H1 (cell line): ENCODE results near the gene ARL3. TPM values are rescaled to one million over a fixed set of nuclear protein-coding genes. Genes with fewer than 3 reads are reported as not detected.

Experiments used
- CTCF ChIA-PET: fragments of 300-600 bp; sonication (Branson Sonifier 250); formaldehyde crosslinking; loops from one replicate; lab custom pipeline; 2021; ENCODE audit not compliant: partially characterized antibody; lab: Charles Lee
- POLR2A ChIA-PET: fragments of 300-600 bp; sonication (Branson Sonifier 250); formaldehyde crosslinking; loops from one replicate; lab custom pipeline; 2021; ENCODE audit warnings: inconsistent platforms; ENCODE audit not compliant: partially characterized antibody; lab: Charles Lee
- DNase-seq, 2 experiments: peaks; one replicate each; pipeline versions ENCODE4 v3.0.0 to v3.0.0-alpha.2; 2010 to 2022; ENCODE audit warnings: low spot score in 2 of 2, low read depth in 1 of 2, mixed read lengths in 1 of 2
- FAIRE-seq: peaks from 2 replicates; lab custom pipeline; 2011; peaks lifted over from hg19 to GRCh38; lab: Jason Lieb, UNC
- H2AFZ ChIP-seq: 2 replicates; pipeline ENCODE4 v1.8.1; 2012; ENCODE audit warnings: low read length, inconsistent platforms
- H2AK5ac ChIP-seq: 2 replicates; pipeline ENCODE4 v1.6.1; 2013; ENCODE audit warnings: low read depth, low read length
- H2BK120ac ChIP-seq: replicated peaks from 2 replicates; pipeline ENCODE3; 2013; ENCODE audit warnings: low read depth, low read length, inconsistent platforms
- H2BK12ac ChIP-seq: 2 replicates; pipeline ENCODE4 v1.6.1; 2013; ENCODE audit warnings: low read depth, low read length
- H2BK15ac ChIP-seq: 2 replicates; pipeline ENCODE4 v1.6.1; 2013; ENCODE audit warnings: low read length
- H2BK20ac ChIP-seq: 2 replicates; pipeline ENCODE4 v1.6.1; 2013; ENCODE audit warnings: low read length
- H2BK5ac ChIP-seq: 2 replicates; pipeline ENCODE4 v1.6.1; 2013; ENCODE audit warnings: low read depth, low read length
- H3K14ac ChIP-seq: 2 replicates; pipeline ENCODE4 v1.6.1; 2013; ENCODE audit warnings: inconsistent platforms; ENCODE audit not compliant: insufficient read length
- H3K18ac ChIP-seq: 2 replicates; pipeline ENCODE4 v1.6.1; 2013; ENCODE audit warnings: low read length; ENCODE audit errors: extremely low read depth
- H3K23ac ChIP-seq: 2 replicates; pipeline ENCODE4 v1.6.1; 2013; ENCODE audit warnings: inconsistent platforms; ENCODE audit not compliant: insufficient read length
- H3K23me2 ChIP-seq: 2 replicates; pipeline ENCODE4 v1.6.1; 2013; ENCODE audit warnings: low read depth, low read length
- H3K27ac ChIP-seq: 2 replicates; pipeline ENCODE4 v1.6.1; 2011; ENCODE audit warnings: low read depth, low read length, inconsistent platforms
- H3K27me3 ChIP-seq, 4 experiments: replicated peaks in 1 of 4; 1 replicate in 1 of 4; 2 replicates in 3 of 4; pipeline versions ENCODE4 v1.6.1 to v1.8.1; 2011 to 2013; ENCODE audit warnings: low read length in 3 of 4, mild to moderate bottlenecking in 3 of 4, inconsistent platforms in 2 of 4, mixed read lengths in 2 of 4, moderate library complexity in 1 of 4; ENCODE audit not compliant: control insufficient read depth in 3 of 4, insufficient read depth in 3 of 4; ENCODE audit errors: extremely low read depth in 1 of 4
- H3K36me3 ChIP-seq, 4 experiments: 2 replicates each; pipeline versions ENCODE4 v1.6.1 to v1.8.1; 2011 to 2013; ENCODE audit warnings: mild to moderate bottlenecking in 4 of 4, low read length in 3 of 4, moderate library complexity in 2 of 4, control low read depth in 1 of 4, inconsistent platforms in 1 of 4; ENCODE audit not compliant: insufficient read depth in 4 of 4, control insufficient read depth in 2 of 4
- H3K4ac ChIP-seq: replicated peaks from 2 replicates; pipeline ENCODE3; 2013; ENCODE audit warnings: low read length, low read depth, mixed read lengths, inconsistent platforms; ENCODE audit not compliant: insufficient read length
- H3K4me1 ChIP-seq, 4 experiments: replicated peaks in 1 of 4; 1 replicate in 1 of 4; 2 replicates in 3 of 4; pipeline versions ENCODE4 v1.6.1 to v1.8.1; 2011 to 2013; ENCODE audit warnings: low read length in 3 of 4, inconsistent platforms in 2 of 4, mixed read lengths in 1 of 4; ENCODE audit not compliant: insufficient read depth in 4 of 4, control insufficient read depth in 3 of 4
- H3K4me2 ChIP-seq, 2 experiments: 2 replicates each; pipeline versions ENCODE4 v1.6.1 to v1.8.1; 2011 to 2013; ENCODE audit warnings: low read depth in 2 of 2, low read length in 2 of 2, control low read depth in 1 of 2, inconsistent platforms in 1 of 2, mild to moderate bottlenecking in 1 of 2; ENCODE audit not compliant: insufficient read depth in 1 of 2
- H3K4me3 ChIP-seq, 4 experiments: fragments of 200-600, 300-600 bp in 1 of 4; sonication (generic), shearing (Covaris generic), sonication (Bioruptor Twin) in 1 of 4; 2 replicates each; pipeline versions ENCODE4 v1.5.1 to v1.8.1; 2011 to 2016; ENCODE audit warnings: low read length in 4 of 4, low read depth in 3 of 4, control low read depth in 2 of 4, inconsistent platforms in 2 of 4, mild to moderate bottlenecking in 2 of 4, mixed read lengths in 1 of 4, moderate library complexity in 1 of 4; ENCODE audit not compliant: insufficient read depth in 2 of 4; ENCODE audit errors: extremely low read depth in 1 of 4
- H3K56ac ChIP-seq: replicated peaks from 2 replicates; pipeline ENCODE3; 2013; ENCODE audit warnings: low read depth, mild to moderate bottlenecking, mixed read lengths, low read length, inconsistent platforms; ENCODE audit not compliant: insufficient read length
- H3K79me1 ChIP-seq: 2 replicates; pipeline ENCODE4 v1.6.1; 2013; ENCODE audit warnings: low read depth, low read length, control low read depth
- H3K79me2 ChIP-seq, 2 experiments: 2 replicates each; pipeline versions ENCODE4 v1.6.1 to v1.8.1; 2012 to 2013; ENCODE audit warnings: low read length in 2 of 2, mild to moderate bottlenecking in 2 of 2, inconsistent platforms in 1 of 2; ENCODE audit not compliant: insufficient read depth in 2 of 2, control insufficient read depth in 1 of 2
- H3K9ac ChIP-seq, 4 experiments: replicated peaks in 1 of 4; 1 replicate in 1 of 4; 2 replicates in 3 of 4; pipeline versions ENCODE4 v1.6.1 to v1.8.1; 2011 to 2013; ENCODE audit warnings: low read depth in 3 of 4, low read length in 3 of 4, control low read depth in 2 of 4, mild to moderate bottlenecking in 2 of 4, moderate library complexity in 2 of 4, inconsistent platforms in 1 of 4; ENCODE audit errors: extremely low read depth in 1 of 4
- H3K9me3 ChIP-seq, 2 experiments: 2 replicates each; pipeline versions ENCODE4 v1.6.1 to v1.8.1; 2012 to 2013; ENCODE audit warnings: mild to moderate bottlenecking in 2 of 2, moderate library complexity in 2 of 2, control low read depth in 1 of 2, inconsistent platforms in 1 of 2, low read depth in 1 of 2, low read length in 1 of 2, mixed read lengths in 1 of 2; ENCODE audit not compliant: insufficient read depth in 2 of 2
- H4K20me1 ChIP-seq, 2 experiments: replicated peaks in 1 of 2; 2 replicates each; pipeline versions ENCODE3 to v1.8.1; 2011 to 2013; ENCODE audit warnings: inconsistent platforms in 2 of 2, low read length in 2 of 2, mild to moderate bottlenecking in 1 of 2; ENCODE audit not compliant: insufficient read depth in 2 of 2, control insufficient read depth in 1 of 2
- H4K5ac ChIP-seq: 2 replicates; pipeline ENCODE4 v1.6.1; 2013; ENCODE audit warnings: low read length, low read depth, mixed read lengths, inconsistent platforms; ENCODE audit not compliant: insufficient read length
- H4K8ac ChIP-seq: 2 replicates; pipeline ENCODE4 v1.8.0; 2013; ENCODE audit warnings: mild to moderate bottlenecking, moderate library complexity, low read length, inconsistent platforms; ENCODE audit not compliant: insufficient read depth; ENCODE audit errors: extremely low read depth
- H4K91ac ChIP-seq: replicated peaks from 2 replicates; pipeline ENCODE3; 2013; ENCODE audit warnings: low read length, mixed read lengths, inconsistent platforms; ENCODE audit not compliant: insufficient read length
- EGR1 ChIP-seq: IDR thresholded peaks from 2 replicates; pipeline ENCODE4 v1.6.1; 2011; ENCODE audit warnings: low read depth, low read length, borderline replicate concordance
- GABPA ChIP-seq: IDR thresholded peaks from 2 replicates; pipeline ENCODE4 v1.6.1; 2011; ENCODE audit warnings: mild to moderate bottlenecking, low read length, moderate library complexity, borderline replicate concordance; ENCODE audit not compliant: insufficient read depth
- RNF2 ChIP-seq: fragments of 200-900, 300-1000 bp; sonication (generic); IDR thresholded peaks from 2 replicates; pipeline ENCODE4 v1.7.1; 2016; ENCODE audit warnings: borderline replicate concordance, low read depth, mild to moderate bottlenecking, antibody characterized with exemption, low read length; ENCODE audit not compliant: poor library complexity, severe bottlenecking; ENCODE audit errors: missing control alignments
- SIRT6 ChIP-seq: IDR thresholded peaks from one replicate; pipeline ENCODE4 v1.7.1; 2012; ENCODE audit warnings: low read length, inconsistent platforms
- TBP ChIP-seq: IDR thresholded peaks from 2 replicates; pipeline ENCODE4 v1.6.1; 2011; ENCODE audit warnings: low read depth, low read length, improper control_type of control experiment
- WGBS, 2 experiments: shearing (Covaris generic) in 1 of 2; methylation state at CpG; one replicate each; pipeline versions ENCODE4 v1.1.6 to v1.1.7; 2013 to 2015; ENCODE audit warnings: low lambda C conversion rate in 2 of 2, mixed read lengths in 2 of 2, inconsistent platforms in 1 of 2, low coverage in 1 of 2, missing lambda C conversion rate in 1 of 2; ENCODE audit not compliant: insufficient replicate concordance in 2 of 2, insufficient coverage in 1 of 2, insufficient read length in 1 of 2; ENCODE audit errors: extremely low coverage in 1 of 2, missing lambda C conversion rate in 1 of 2; 5-methylcytosine and 5-hydroxymethylcytosine counted together
- polyA plus RNA-seq, 7 experiments: library from polyadenylated mRNA; depleted of rRNA in 3 of 7; stranded (reverse) in 5 of 7; unstranded in 2 of 7; fragments of >200 nt in 5 of 7; fragments of 200-250 nt in 2 of 7; gene quantifications; 1 replicate in 5 of 7; 2 replicates in 1 of 7; 4 replicates in 1 of 7; pipeline versions ENCODE4 v1.2.1 to v1.2.3, GENCODE V29; 2011 to 2013; ENCODE audit warnings: missing spikeins in 2 of 7, mixed read lengths in 2 of 7
- total RNA-seq: library from RNA; stranded (reverse); fragmentation: NEBNext Ultra II Directional; extraction: Animal tissue kit (Norgen Biotek cat#: 25700); gene quantifications from 2 replicates; pipeline ENCODE4 v1.2.1, GENCODE V29; 2021
- TF ChIP-seq, protein P1 (sequence below): IDR thresholded peaks from 2 replicates; pipeline ENCODE4 v1.6.1; 2012; ENCODE audit warnings: low read length, inconsistent platforms
- TF ChIP-seq, protein P2 (sequence below): IDR thresholded peaks from 2 replicates; pipeline ENCODE4 v1.6.1; 2011; ENCODE audit warnings: low read length, improper control_type of control experiment

The ARL3 gene
- total and polyA plus RNA-seq, 2 of the 8 experiments (the other 6 are each of a cell fraction or from before 2014, with no cell fraction given): 8.8 to 16.2 TPM

DNA sequence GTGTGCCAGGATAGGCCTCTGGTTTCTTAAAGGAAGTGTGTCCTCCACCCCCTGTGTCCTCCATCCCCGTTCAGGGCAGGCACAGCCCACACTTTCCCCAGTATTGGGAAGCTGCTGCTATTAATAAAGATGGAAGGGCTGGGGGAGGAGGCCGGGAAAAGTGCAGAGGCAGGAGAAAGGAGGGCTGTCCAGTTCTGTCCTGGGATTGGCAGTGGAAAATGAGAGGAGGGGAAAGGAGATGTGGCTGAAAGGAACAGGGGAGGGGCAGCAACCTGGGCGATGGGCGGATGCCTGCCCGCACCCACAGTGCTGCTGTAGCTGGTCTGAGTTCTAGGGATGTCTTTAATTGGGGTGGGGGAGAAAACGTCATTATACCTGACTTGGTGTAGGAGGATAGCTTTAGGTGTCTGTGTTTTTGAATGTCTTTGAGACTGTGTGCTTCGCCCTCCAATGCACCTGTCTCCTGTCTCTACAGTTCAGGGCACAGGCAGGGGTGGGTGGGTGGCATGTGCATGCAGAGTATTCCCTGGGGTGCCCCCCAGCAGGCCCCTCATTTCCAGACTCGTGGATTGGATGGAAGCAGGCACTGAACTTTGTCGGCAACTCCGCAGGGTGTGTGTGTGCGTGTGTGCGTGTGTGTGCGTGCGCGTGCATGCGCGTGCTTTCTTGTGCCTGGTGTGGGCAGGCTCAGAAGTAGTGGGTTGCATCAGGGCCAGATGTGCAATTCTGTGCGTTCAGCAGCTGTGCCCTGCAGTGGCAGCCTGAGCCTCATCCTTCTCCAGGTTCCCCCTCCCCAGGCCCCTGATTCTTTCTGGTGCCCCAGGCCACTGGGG is 67.4 kb downstream of the ARL3 start:
- no peaks in the 10 kb centered on the region; a peak in 1 of 8 replicates for H3K36me3 ChIP-seq
- no peak overlapping the region for H4K8ac ChIP-seq
- H2AFZ ChIP-seq: no peak overlapping the region
- no peak overlapping the region for H3K56ac ChIP-seq
- 82% methylated on average over 18 of the region's 18 CpGs; no CpG with 5 or more reads in 1 of the 2 experiments for WGBS, 2 experiments
- no peak overlapping the region for H4K5ac ChIP-seq
- 0 out of 7 replicates have a peak overlapping the region, but pooled peaks of 1 of the 4 experiments have one; percentile 22 for H3K9ac ChIP-seq
- H4K20me1 ChIP-seq: peaks cover 20 to 24% of the 10 kb centered on the region in 2 experiments
- H2BK5ac ChIP-seq: peak overlapping the region; percentile 75; the same call in 1 of the 2 replicates
- no peak overlapping the region for H2BK120ac ChIP-seq
- peaks cover 6 to 53% (median 44%) of the 10 kb centered on the region in 4 experiments for H3K4me1 ChIP-seq
- ChIA-PET CTCF (interaction anchor here (0.6 to 4.6 kb wide), 10 partner anchors 13 to 1581 kb away, joined by 3 to 33 read pairs (median 4); no protein-coding TSS in a partner anchor), POLR2A (interaction anchor here (0.7 to 4.1 kb wide), 9 partner anchors 14 to 528 kb away, joined by 3 to 34 read pairs (median 10); partner anchors contain the start of genes ARL3 and SFXN2)
- H3K23ac ChIP-seq: no peak overlapping the region
- no peak overlapping the region for H3K4ac ChIP-seq
- H3K27ac ChIP-seq: no peak overlapping the region
- H2BK15ac ChIP-seq: 0 out of 2 replicates have a peak overlapping the region, but pooled peaks have one; percentile 46
- H3K14ac ChIP-seq: no peak overlapping the region
- peak overlapping the region; percentile 70 to 96 for H3K4me2 ChIP-seq
- H3K79me1 ChIP-seq: peaks cover 30% of the 10 kb centered on the region
- H2AK5ac ChIP-seq: peak overlapping the region; percentile 53; the same call in 1 of the 2 replicates
- peak overlapping the region; percentile 94; the same call in 1 of the 2 replicates for H2BK12ac ChIP-seq
- peak overlapping the region; percentile 71; the same call in 1 of the 2 replicates for H3K18ac ChIP-seq
- no peaks in the 10 kb centered on the region for H3K9me3 ChIP-seq
- H4K91ac ChIP-seq: no peak overlapping the region
- no peak for DNase-seq
- H3K79me2 ChIP-seq: peaks cover 0 to 68% of the 10 kb centered on the region in 2 experiments; a peak in 2 of 4 replicates
- no peak overlapping the region for H2BK20ac ChIP-seq
- no peaks in the 10 kb centered on the region for H3K27me3 ChIP-seq
- FAIRE-seq: no peak
- peaks cover 28% of the 10 kb centered on the region; the same call in 1 of the 2 replicates for H3K23me2 ChIP-seq
- H3K4me3 ChIP-seq: peak overlapping the region; percentile 36 to 92 (median 84); a peak in 5 of 8 replicates
- TF ChIP-seq, protein P1, sequence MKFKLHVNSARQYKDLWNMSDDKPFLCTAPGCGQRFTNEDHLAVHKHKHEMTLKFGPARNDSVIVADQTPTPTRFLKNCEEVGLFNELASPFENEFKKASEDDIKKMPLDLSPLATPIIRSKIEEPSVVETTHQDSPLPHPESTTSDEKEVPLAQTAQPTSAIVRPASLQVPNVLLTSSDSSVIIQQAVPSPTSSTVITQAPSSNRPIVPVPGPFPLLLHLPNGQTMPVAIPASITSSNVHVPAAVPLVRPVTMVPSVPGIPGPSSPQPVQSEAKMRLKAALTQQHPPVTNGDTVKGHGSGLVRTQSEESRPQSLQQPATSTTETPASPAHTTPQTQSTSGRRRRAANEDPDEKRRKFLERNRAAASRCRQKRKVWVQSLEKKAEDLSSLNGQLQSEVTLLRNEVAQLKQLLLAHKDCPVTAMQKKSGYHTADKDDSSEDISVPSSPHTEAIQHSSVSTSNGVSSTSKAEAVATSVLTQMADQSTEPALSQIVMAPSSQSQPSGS: no peak
- TF ChIP-seq GABPA (no peak), TBP (no peak), SIRT6 (no peak), RNF2 (no peak), EGR1 (no peak)
- TF ChIP-seq, protein P2, sequence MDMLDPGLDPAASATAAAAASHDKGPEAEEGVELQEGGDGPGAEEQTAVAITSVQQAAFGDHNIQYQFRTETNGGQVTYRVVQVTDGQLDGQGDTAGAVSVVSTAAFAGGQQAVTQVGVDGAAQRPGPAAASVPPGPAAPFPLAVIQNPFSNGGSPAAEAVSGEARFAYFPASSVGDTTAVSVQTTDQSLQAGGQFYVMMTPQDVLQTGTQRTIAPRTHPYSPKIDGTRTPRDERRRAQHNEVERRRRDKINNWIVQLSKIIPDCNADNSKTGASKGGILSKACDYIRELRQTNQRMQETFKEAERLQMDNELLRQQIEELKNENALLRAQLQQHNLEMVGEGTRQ: no peak
